Measurements from ENCODE around the gene CFAP99.
"Not testable (repeated sequence)": the region's sequence is repeated elsewhere in the genome, so short reads cannot be mapped to it uniquely, and the experiment has no call there.

Gene CFAP99

GRCh38 chr4:2425386-2426068 is 6.8 kb downstream of the CFAP99 start:
- in situ Hi-C loops (cut with MboI; ENCODE audit: low pct_unique_long_range_greater_than_20kb, low sequenced_read_pairs): no loop called here

GRCh38 chr4:2426069-2426397 is 7.3 kb downstream of the CFAP99 start:
- no peak for DNase-seq
- in situ Hi-C loops (cut with MboI; ENCODE audit: low pct_unique_long_range_greater_than_20kb, low sequenced_read_pairs): no loop called here

More at GRCh38 chr4:2425386-2426068, 6.8 kb downstream of the CFAP99 start:
- no peak for DNase-seq

GRCh38 chr4:2426711-2427275 is 8.0 kb downstream of the CFAP99 start:
- DNase-seq: no peak
- in situ Hi-C loops (cut with MboI; ENCODE audit: low pct_unique_long_range_greater_than_20kb, low sequenced_read_pairs): no loop called here

- no peak for DNase-seq
- in situ Hi-C loops (cut with MboI; ENCODE audit: low pct_unique_long_range_greater_than_20kb, low sequenced_read_pairs): no loop called here
Measured at GRCh38 chr4:2427383-2428334, 8.9 kb downstream of the CFAP99 start.

- DNase-seq: no peak
- in situ Hi-C loops (cut with MboI; ENCODE audit: low pct_unique_long_range_greater_than_20kb, low sequenced_read_pairs): no loop called here
Measured at GRCh38 chr4:2428496-2429213, 9.9 kb downstream of the CFAP99 start.

- in situ Hi-C loops (cut with MboI; ENCODE audit: low pct_unique_long_range_greater_than_20kb, low sequenced_read_pairs): not testable (repeated sequence)
- DNase-seq: peak; percentile 32
Measured at GRCh38 chr4:2429945-2430757, 11.4 kb downstream of the CFAP99 start.

- no peak for DNase-seq
- in situ Hi-C loops (cut with MboI; ENCODE audit: low pct_unique_long_range_greater_than_20kb, low sequenced_read_pairs): no loop called here
Measured at GRCh38 chr4:2432004-2432403, 13.2 kb downstream of the CFAP99 start.

- in situ Hi-C loops (cut with MboI; ENCODE audit: low pct_unique_long_range_greater_than_20kb, low sequenced_read_pairs): no loop called here
- no peak for DNase-seq
Measured at GRCh38 chr4:2432991-2433530, 14.3 kb downstream of the CFAP99 start.

- in situ Hi-C loops (cut with MboI; ENCODE audit: low pct_unique_long_range_greater_than_20kb, low sequenced_read_pairs): no loop called here
- no peak for DNase-seq
Measured at GRCh38 chr4:2433609-2434350, 15.0 kb downstream of the CFAP99 start.

- in situ Hi-C loops (cut with MboI; ENCODE audit: low pct_unique_long_range_greater_than_20kb, low sequenced_read_pairs): no loop called here
- no peak for DNase-seq
Measured at GRCh38 chr4:2434420-2434819, 15.7 kb downstream of the CFAP99 start.

- in situ Hi-C loops (cut with MboI; ENCODE audit: low pct_unique_long_range_greater_than_20kb, low sequenced_read_pairs): no loop called here
- DNase-seq: no peak
Measured at GRCh38 chr4:2436301-2436700, 17.5 kb downstream of the CFAP99 start.

GRCh38 chr4:2436761-2437474 is 18.2 kb downstream of the CFAP99 start:
- in situ Hi-C loops (cut with MboI; ENCODE audit: low pct_unique_long_range_greater_than_20kb, low sequenced_read_pairs): no loop called here
- DNase-seq: no peak

- DNase-seq: no peak
- in situ Hi-C loops (cut with MboI; ENCODE audit: low pct_unique_long_range_greater_than_20kb, low sequenced_read_pairs): no loop called here
Measured at GRCh38 chr4:2437475-2438215, 18.9 kb downstream of the CFAP99 start.

GRCh38 chr4:2438822-2439718 is 20.3 kb downstream of the CFAP99 start:
- no peak for DNase-seq
- in situ Hi-C loops (cut with MboI; ENCODE audit: low pct_unique_long_range_greater_than_20kb, low sequenced_read_pairs): no loop called here

GRCh38 chr4:2441393-2442174 is 22.8 kb downstream of the CFAP99 start:
- DNase-seq: peak; percentile 96
- in situ Hi-C loops (cut with MboI; ENCODE audit: low pct_unique_long_range_greater_than_20kb, low sequenced_read_pairs): no loop called here
